Measurements from ENCODE around the gene DUSP9.
"Not testable (repeated sequence)": the region's sequence is repeated elsewhere in the genome, so short reads cannot be mapped to it uniquely, and the experiment has no call there.

Gene DUSP9

DNA sequence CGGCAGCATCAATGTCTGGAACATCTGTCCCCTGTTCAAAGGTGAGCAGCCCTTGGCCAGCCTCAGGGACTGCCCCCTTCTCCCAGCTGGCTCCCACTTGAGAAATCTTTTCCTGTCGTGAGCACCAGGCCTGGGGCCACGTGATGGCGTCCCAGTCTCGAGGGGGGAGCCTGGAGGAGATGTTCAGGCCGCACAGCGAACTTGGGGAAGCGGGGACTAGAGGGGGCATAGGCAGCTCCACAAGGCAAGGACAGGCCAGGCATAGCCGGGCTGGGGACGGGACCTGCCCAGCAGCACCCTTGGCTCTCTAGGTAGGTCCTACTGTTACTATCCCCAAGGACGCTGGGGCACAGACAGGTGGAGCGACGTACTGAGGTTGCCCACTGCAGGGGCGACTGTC, 43.5 kb downstream of the DUSP9 start:
- peak overlapping the region; percentile 73; the same call in 1 of the 2 replicates for H3K27ac ChIP-seq
- TF ChIP-seq, protein P1, sequence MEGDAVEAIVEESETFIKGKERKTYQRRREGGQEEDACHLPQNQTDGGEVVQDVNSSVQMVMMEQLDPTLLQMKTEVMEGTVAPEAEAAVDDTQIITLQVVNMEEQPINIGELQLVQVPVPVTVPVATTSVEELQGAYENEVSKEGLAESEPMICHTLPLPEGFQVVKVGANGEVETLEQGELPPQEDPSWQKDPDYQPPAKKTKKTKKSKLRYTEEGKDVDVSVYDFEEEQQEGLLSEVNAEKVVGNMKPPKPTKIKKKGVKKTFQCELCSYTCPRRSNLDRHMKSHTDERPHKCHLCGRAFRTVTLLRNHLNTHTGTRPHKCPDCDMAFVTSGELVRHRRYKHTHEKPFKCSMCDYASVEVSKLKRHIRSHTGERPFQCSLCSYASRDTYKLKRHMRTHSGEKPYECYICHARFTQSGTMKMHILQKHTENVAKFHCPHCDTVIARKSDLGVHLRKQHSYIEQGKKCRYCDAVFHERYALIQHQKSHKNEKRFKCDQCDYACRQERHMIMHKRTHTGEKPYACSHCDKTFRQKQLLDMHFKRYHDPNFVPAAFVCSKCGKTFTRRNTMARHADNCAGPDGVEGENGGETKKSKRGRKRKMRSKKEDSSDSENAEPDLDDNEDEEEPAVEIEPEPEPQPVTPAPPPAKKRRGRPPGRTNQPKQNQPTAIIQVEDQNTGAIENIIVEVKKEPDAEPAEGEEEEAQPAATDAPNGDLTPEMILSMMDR (conservative IDR thresholded peaks at IDR 0.05) = no peak

DNA sequence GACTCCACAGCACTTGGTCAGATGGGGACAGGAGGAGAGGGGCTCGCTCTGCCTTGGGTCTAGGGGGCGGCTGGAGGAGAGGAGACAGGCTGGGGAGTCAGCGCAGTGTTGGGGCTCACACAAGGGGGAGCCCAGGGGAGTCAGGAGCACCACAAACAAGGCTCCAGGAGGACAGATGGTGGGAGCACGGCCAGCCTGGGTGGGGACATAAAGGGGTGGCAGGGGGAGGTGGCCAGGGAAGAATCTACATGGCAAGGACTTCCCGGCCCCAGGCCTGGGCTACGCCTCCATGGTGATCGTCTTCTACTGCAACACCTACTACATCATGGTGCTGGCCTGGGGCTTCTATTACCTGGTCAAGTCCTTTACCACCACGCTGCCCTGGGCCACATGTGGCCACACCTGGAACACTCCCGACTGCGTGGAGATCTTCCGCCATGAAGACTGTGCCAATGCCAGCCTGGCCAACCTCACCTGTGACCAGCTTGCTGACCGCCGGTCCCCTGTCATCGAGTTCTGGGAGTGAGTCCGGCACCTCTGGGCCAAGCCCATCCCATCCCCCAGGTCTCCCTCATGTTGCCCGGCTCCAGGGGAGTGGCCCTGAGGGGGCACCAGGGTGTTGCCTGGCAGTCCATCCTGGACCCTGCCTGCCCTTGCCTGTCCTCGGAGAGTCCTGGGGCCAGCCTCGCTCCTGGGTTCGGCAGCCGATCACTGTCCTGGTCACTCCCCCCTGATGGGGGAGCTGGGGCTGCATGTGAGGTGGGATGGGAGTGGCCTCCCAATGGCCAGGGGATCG, 44.2 kb downstream of the DUSP9 start:
- not testable (repeated sequence) for H3K27ac ChIP-seq

DNA sequence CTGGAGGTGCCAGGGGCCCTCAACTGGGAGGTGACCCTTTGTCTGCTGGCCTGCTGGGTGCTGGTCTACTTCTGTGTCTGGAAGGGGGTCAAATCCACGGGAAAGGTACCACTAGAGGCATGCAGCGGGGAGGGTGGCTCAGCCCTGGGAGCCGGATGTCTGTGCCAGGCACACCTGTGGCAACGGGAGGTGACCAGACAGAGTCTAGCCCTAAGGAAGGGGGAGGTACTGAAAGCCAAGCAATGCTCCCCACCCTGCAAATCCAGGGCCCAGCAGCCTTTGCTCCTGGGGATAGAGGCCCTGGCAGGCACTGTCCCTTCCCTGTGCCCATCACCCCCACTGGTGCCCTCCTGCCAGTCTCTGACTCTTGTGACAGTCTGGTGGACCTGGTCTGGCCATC, 45.0 kb downstream of the DUSP9 start:
- TF ChIP-seq, protein P1 (conservative IDR thresholded peaks at IDR 0.05) = no peak
- H3K27ac ChIP-seq = no peak overlapping the region

DNA sequence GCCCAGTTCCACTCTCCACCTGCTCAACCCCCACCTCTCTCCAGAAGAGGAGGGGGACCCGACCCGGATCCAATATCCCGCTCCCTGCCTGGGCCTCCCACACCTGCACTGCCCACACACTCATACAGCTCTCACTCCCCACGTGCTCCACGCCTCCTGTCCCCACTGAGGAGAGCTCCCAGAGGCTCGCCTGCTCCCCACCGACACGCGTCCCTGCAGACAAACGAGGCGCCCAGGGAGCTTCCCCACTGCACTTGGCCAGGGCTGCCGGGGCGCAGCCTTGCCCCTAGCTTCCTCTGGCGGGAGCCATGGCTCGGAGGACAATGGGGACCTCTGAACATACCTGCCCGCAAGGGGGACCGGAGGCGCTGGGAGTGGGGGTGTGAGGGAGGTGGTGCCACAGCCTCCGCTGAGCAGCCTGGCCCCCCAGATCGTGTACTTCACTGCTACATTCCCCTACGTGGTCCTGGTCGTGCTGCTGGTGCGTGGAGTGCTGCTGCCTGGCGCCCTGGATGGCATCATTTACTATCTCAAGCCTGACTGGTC, 45.7 kb downstream of the DUSP9 start:
- TF ChIP-seq, protein P1 (conservative IDR thresholded peaks at IDR 0.05) = no peak
- no peak overlapping the region for H3K27ac ChIP-seq

DNA sequence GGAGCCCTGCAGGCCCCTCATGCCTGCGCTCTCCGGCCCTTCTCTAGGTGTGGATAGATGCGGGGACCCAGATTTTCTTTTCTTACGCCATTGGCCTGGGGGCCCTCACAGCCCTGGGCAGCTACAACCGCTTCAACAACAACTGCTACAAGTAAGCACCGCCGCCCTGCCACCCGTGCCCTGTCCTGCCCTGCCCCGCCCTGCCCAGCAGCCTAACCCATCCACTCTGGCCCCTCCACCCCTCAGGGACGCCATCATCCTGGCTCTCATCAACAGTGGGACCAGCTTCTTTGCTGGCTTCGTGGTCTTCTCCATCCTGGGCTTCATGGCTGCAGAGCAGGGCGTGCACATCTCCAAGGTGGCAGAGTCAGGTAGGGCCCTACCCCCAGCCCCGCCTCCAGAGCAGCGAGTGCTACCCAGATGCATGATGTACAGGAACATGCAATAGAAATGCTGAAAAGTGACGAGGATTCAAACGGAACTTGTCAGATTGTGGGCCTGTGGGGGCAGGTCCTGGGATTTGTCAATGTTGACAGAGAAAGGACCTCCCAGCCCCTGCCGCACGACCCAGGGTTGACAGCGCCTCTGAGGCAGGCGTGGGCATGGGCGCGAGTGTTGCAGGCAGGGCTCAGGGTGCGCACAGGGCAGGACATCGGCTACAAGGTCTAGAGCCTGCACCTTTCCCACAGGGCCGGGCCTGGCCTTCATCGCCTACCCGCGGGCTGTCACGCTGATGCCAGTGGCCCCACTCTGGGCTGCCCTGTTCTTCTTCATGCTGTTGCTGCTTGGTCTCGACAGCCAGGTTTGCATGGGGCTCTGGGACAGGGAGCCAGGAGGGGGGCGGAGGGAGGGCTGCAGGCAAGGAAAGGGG, 46.4 kb downstream of the DUSP9 start:
- H3K27ac ChIP-seq = no peak overlapping the region
- TF ChIP-seq, protein P1 (conservative IDR thresholded peaks at IDR 0.05) = no peak

DNA sequence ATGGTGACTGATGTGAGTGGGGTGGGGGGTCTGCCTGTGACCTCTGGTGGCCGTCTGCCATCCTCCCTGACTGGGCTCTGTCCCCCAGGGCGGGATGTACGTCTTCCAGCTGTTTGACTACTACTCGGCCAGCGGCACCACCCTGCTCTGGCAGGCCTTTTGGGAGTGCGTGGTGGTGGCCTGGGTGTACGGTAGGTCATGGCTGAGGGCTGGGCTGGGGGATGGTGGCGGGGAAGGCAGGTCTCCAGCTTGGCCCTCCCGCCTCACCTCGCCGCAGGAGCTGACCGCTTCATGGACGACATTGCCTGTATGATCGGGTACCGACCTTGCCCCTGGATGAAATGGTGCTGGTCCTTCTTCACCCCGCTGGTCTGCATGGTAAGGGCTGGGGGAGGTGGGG, 47.3 kb downstream of the DUSP9 start:
- not testable (repeated sequence) for H3K27ac ChIP-seq

DNA sequence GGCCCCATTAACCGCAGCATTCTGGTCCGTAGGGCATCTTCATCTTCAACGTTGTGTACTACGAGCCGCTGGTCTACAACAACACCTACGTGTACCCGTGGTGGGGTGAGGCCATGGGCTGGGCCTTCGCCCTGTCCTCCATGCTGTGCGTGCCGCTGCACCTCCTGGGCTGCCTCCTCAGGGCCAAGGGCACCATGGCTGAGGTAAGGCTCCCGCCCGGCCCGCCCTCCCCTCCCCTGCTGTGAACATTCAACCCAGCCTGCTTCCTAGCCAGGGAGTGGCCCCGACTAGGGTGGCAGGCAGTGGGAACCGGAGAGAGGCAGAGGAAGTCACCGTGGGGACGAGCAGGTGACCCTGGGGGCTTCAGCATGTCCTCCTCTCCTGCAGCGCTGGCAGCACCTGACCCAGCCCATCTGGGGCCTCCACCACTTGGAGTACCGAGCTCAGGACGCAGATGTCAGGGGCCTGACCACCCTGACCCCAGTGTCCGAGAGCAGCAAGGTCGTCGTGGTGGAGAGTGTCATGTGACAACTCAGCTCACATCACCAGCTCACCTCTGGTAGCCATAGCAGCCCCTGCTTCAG, 47.8 kb downstream of the DUSP9 start:
- no peak overlapping the region for H3K27ac ChIP-seq
- TF ChIP-seq, protein P1 (conservative IDR thresholded peaks at IDR 0.05) = no peak

DNA sequence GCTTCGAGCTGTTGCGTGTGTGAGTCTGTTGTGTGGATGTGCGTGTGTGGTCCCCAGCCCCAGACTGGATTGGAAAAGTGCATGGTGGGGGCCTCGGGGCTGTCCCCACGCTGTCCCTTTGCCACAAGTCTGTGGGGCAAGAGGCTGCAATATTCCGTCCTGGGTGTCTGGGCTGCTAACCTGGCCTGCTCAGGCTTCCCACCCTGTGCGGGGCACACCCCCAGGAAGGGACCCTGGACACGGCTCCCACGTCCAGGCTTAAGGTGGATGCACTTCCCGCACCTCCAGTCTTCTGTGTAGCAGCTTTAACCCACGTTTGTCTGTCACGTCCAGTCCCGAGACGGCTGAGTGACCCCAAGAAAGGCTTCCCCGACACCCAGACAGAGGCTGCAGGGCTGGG, 49.1 kb downstream of the DUSP9 start:
- H3K27ac ChIP-seq = no peak overlapping the region
- TF ChIP-seq, protein P1 (conservative IDR thresholded peaks at IDR 0.05) = no peak

DNA sequence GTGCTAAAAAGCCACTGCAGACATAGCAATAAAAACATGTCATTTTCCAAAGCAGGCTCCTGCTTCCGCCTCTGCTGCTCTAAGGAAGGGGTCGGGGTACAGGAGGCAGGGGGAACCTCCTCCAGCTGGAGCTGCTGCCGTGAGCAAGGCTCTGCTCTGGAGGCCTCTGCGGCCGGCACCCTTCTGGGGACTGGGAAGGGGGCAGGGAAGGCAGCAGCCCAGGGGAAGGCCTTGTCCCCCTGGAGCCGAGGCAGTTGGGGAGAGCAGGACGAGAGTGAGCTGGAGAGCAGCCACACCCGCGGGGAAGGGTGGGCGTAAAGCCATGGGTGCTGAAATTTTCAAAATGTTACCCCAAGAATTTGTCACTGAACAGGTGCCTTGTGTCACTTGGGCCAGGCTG, 49.5 kb downstream of the DUSP9 start:
- H3K27ac ChIP-seq = not testable (repeated sequence)

DNA sequence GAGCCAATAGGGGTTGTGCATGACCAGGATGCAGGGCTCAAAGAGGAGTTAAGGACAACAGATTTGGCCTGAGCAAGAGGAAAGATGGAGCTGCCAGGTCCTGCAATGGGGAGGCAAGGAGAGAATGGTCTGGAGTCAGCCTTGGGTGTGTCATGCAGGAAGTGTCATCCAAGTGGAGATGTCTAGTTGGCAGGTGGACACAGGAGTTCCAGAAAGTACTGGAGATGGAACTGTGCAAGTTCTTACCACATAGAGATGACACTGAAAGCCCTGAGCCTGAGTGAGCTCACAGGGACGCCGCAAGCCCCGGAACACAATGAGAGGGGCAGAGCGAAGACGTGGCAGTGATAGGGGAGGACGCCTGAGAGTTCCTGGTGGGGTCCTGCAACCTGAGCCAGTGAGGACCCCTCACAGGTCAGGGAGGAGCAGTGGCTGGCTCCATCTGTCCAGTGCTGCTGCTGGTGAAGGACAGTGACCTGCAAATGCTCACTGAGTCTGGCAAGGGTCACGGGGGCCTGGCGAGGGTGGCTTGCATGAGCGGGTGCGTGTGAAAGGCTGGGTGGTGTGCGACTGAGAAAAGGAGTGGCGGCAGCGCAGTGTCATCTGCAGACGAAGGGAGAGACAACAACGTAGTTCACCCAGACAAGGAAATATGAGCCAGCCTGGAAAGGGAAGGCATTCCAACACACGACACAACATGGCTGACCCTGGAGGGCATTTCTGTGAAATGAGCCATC, 50.2 kb downstream of the DUSP9 start:
- not testable (repeated sequence) for H3K27ac ChIP-seq

Measured in VCaP (cell line).